Nephron progenitor cell (in vitro differentiated cells): ENCODE data around the gene FTSJ1.

Experiments
- DNase-seq: peaks from one replicate; pipeline ENCODE4 v3.0.0; 2021
- H3K27ac Mint-ChIP-seq: 2 replicates; pipeline ENCODE4 v1.8.0; 2021; ENCODE audit warnings: mild to moderate bottlenecking, moderate library complexity, mixed read lengths
- H3K27me3 Mint-ChIP-seq: 2 replicates; pipeline ENCODE4 v1.8.0; 2021; ENCODE audit warnings: mild to moderate bottlenecking, low read depth, mixed read lengths; ENCODE audit not compliant: poor library complexity
- H3K36me3 Mint-ChIP-seq: 2 replicates; pipeline ENCODE4 v1.8.0; 2021; ENCODE audit warnings: low read depth, mixed read lengths
- H3K4me1 Mint-ChIP-seq: 2 replicates; pipeline ENCODE4 v1.8.0; 2021; ENCODE audit warnings: mixed read lengths
- H3K4me3 Mint-ChIP-seq: 2 replicates; pipeline ENCODE4 v1.8.0; 2021; ENCODE audit warnings: mild to moderate bottlenecking, moderate library complexity, mixed read lengths
- H3K9me3 Mint-ChIP-seq: 2 replicates; pipeline ENCODE4 v1.8.0; 2021; ENCODE audit warnings: mild to moderate bottlenecking, moderate library complexity, mixed read lengths
- TF ChIP-seq, protein P1 (sequence below): fragments of 200-600 bp; sonication (generic); IDR thresholded peaks from 2 replicates; pipeline ENCODE4 v1.5.0; 2021; ENCODE audit warnings: antibody characterized with exemption

The FTSJ1 gene

DNA sequence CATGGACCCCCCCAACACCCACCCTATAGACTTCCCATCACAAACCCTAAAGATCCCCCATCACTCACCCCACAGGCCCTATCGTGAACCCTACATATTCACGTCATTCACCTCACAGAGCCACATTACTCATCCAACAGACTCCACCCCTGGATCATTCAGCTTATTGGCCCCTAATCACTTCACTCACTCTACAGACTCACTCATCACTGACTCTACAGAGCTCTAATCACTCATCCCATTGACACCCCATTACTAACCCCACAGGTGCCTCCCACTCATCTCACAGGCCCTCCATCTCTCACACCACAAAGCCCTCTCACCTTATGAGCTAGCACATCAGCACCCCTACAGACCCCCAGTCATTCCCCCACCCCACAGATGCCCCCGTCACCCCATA, 57.2 kb downstream of the FTSJ1 start:
- peaks cover 63% of the 10 kb centered on the region for H3K9me3 Mint-ChIP-seq
- H3K27ac Mint-ChIP-seq, result no peak overlapping the region
- H3K4me1 Mint-ChIP-seq, result no peaks in the 10 kb centered on the region
- TF ChIP-seq, protein P1, sequence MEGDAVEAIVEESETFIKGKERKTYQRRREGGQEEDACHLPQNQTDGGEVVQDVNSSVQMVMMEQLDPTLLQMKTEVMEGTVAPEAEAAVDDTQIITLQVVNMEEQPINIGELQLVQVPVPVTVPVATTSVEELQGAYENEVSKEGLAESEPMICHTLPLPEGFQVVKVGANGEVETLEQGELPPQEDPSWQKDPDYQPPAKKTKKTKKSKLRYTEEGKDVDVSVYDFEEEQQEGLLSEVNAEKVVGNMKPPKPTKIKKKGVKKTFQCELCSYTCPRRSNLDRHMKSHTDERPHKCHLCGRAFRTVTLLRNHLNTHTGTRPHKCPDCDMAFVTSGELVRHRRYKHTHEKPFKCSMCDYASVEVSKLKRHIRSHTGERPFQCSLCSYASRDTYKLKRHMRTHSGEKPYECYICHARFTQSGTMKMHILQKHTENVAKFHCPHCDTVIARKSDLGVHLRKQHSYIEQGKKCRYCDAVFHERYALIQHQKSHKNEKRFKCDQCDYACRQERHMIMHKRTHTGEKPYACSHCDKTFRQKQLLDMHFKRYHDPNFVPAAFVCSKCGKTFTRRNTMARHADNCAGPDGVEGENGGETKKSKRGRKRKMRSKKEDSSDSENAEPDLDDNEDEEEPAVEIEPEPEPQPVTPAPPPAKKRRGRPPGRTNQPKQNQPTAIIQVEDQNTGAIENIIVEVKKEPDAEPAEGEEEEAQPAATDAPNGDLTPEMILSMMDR, result no peak
- no peak for DNase-seq
- H3K27me3 Mint-ChIP-seq, result no peaks in the 10 kb centered on the region
- no peak overlapping the region for H3K4me3 Mint-ChIP-seq
- H3K36me3 Mint-ChIP-seq, result peaks cover 32% of the 10 kb centered on the region
